ENCODE data around the gene INTS11.

DNA sequence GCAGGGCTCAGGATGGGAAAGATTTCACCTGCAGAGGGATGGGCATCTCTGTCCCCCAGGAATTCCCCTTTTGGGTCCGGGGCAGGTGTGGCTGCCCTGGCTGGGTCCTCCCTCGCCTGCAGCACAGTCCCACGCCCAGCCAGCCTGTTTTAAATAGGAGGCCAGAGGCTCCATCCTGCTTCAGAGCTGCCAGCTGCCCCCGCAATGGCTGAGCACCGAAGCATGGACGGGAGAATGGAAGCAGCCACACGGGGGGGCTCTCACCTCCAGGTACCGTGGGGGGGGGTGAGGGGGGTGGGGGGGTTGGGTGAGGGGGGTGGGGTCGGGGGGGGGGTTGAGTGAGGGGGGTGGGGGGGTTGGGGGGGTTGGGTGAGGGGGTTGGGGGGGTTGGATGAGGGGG, 40.6 kb downstream of the INTS11 start:
- TF ChIP-seq EZH2 (IDR thresholded peaks at IDR 0.05) (no peak), YY1 (IDR thresholded peaks at IDR 0.05; ENCODE audit: extremely low read depth, insufficient replicate concordance, low read depth, low read length) (no peak), EZH2phosphoT487 (IDR thresholded peaks at IDR 0.05; ENCODE audit: borderline replicate concordance) (no peak), RAD21 (IDR thresholded peaks at IDR 0.05; ENCODE audit: low read depth) (no peak), ZFX (IDR thresholded peaks at IDR 0.05) (no peak), SIN3A (IDR thresholded peaks at IDR 0.05; ENCODE audit: low read depth) (no peak), FOSL1 (IDR thresholded peaks at IDR 0.05; ENCODE audit: low read depth) (no peak)
- TF ChIP-seq, protein P1, sequence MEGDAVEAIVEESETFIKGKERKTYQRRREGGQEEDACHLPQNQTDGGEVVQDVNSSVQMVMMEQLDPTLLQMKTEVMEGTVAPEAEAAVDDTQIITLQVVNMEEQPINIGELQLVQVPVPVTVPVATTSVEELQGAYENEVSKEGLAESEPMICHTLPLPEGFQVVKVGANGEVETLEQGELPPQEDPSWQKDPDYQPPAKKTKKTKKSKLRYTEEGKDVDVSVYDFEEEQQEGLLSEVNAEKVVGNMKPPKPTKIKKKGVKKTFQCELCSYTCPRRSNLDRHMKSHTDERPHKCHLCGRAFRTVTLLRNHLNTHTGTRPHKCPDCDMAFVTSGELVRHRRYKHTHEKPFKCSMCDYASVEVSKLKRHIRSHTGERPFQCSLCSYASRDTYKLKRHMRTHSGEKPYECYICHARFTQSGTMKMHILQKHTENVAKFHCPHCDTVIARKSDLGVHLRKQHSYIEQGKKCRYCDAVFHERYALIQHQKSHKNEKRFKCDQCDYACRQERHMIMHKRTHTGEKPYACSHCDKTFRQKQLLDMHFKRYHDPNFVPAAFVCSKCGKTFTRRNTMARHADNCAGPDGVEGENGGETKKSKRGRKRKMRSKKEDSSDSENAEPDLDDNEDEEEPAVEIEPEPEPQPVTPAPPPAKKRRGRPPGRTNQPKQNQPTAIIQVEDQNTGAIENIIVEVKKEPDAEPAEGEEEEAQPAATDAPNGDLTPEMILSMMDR (IDR thresholded peaks at IDR 0.05 in 2 of 3, conservative IDR thresholded peaks at IDR 0.05 in 1 of 3; ENCODE audit: borderline replicate concordance in 1 of 3, insufficient read depth in 1 of 3, low read depth in 2 of 3, low read length in 2 of 3), result peak in 1 of 3 experiments; percentile 23; a peak in 2 of 6 replicates
- TF ChIP-seq, protein P2, sequence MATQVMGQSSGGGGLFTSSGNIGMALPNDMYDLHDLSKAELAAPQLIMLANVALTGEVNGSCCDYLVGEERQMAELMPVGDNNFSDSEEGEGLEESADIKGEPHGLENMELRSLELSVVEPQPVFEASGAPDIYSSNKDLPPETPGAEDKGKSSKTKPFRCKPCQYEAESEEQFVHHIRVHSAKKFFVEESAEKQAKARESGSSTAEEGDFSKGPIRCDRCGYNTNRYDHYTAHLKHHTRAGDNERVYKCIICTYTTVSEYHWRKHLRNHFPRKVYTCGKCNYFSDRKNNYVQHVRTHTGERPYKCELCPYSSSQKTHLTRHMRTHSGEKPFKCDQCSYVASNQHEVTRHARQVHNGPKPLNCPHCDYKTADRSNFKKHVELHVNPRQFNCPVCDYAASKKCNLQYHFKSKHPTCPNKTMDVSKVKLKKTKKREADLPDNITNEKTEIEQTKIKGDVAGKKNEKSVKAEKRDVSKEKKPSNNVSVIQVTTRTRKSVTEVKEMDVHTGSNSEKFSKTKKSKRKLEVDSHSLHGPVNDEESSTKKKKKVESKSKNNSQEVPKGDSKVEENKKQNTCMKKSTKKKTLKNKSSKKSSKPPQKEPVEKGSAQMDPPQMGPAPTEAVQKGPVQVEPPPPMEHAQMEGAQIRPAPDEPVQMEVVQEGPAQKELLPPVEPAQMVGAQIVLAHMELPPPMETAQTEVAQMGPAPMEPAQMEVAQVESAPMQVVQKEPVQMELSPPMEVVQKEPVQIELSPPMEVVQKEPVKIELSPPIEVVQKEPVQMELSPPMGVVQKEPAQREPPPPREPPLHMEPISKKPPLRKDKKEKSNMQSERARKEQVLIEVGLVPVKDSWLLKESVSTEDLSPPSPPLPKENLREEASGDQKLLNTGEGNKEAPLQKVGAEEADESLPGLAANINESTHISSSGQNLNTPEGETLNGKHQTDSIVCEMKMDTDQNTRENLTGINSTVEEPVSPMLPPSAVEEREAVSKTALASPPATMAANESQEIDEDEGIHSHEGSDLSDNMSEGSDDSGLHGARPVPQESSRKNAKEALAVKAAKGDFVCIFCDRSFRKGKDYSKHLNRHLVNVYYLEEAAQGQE (IDR thresholded peaks at IDR 0.05; ENCODE audit: low read depth), result no peak

Measured in HCT116 (cell line).